ENCODE data around the gene ZFC3H1. TPM values are rescaled to one million over a fixed set of nuclear protein-coding genes. Genes with fewer than 3 reads are reported as not detected.

Gene ZFC3H1
- total and polyA plus RNA-seq, 2 of the 8 experiments (the other 6 are each of a cell fraction or from before 2014, with no cell fraction given), result 20.0 to 32.4 TPM

Small RNA genes within 50 kb of the gene (small RNA-seq; reads per million reads assigned to genes)
- not detected for gene RF00560 (ENCODE audit: insufficient read depth)

Other genes starting within 250 kb of the ZFC3H1 start
- 0.15 and 0.19 TPM in 2 replicates for gene LGR5, start 224.1 kb downstream of the ZFC3H1 start, total RNA-seq (2021; fragmentation: NEBNext Ultra II Directional; extraction: Animal tissue kit (Norgen Biotek cat#: 25700))
- gene LGR5, start 224.1 kb downstream of the ZFC3H1 start, polyA plus RNA-seq (2011; rRNA removed), result 0.08 and 0.13 TPM in 2 replicates
- gene THAP2, start 453 bp upstream of the ZFC3H1 start, total RNA-seq (2021; fragmentation: NEBNext Ultra II Directional; extraction: Animal tissue kit (Norgen Biotek cat#: 25700)), result 5.3 and 6.8 TPM in 2 replicates
- gene THAP2, start 453 bp upstream of the ZFC3H1 start, polyA plus RNA-seq (2011; rRNA removed), result 1.2 and 1.8 TPM in 2 replicates
- 12.6 and 14.7 TPM in 2 replicates for gene TMEM19, start 22.2 kb upstream of the ZFC3H1 start, total RNA-seq (2021; fragmentation: NEBNext Ultra II Directional; extraction: Animal tissue kit (Norgen Biotek cat#: 25700))
- 8.6 and 19.1 TPM in 2 replicates for gene TMEM19, start 22.2 kb upstream of the ZFC3H1 start, polyA plus RNA-seq (2011; rRNA removed)
- 44.1 and 47.2 TPM in 2 replicates for gene RAB21, start 91.0 kb upstream of the ZFC3H1 start, total RNA-seq (2021; fragmentation: NEBNext Ultra II Directional; extraction: Animal tissue kit (Norgen Biotek cat#: 25700))
- gene RAB21, start 91.0 kb upstream of the ZFC3H1 start, polyA plus RNA-seq (2011; rRNA removed), result 1.1 and 1.2 TPM in 2 replicates
- gene TBC1D15, start 175.9 kb upstream of the ZFC3H1 start, total RNA-seq (2021; fragmentation: NEBNext Ultra II Directional; extraction: Animal tissue kit (Norgen Biotek cat#: 25700)), result 45.1 and 46.1 TPM in 2 replicates
- 6.9 and 13.5 TPM in 2 replicates for gene TBC1D15, start 175.9 kb upstream of the ZFC3H1 start, polyA plus RNA-seq (2011; rRNA removed)

Measured in H1 (cell line).